Neural progenitor cell (in vitro differentiated cells): ENCODE results near the gene GRIN2A.

Experiments
- EZH2 ChIP-seq: fragments of 200-600 bp; sonication (generic); IDR thresholded peaks from 2 replicates; pipeline ENCODE4 v1.6.1; 2017; ENCODE audit warnings: antibody characterized with exemption, mild to moderate bottlenecking, moderate library complexity
- TF ChIP-seq, protein P1 (sequence below): fragments of 200-600 bp; sonication (generic); IDR thresholded peaks from 2 replicates; pipeline ENCODE4 v1.5.1; 2017; ENCODE audit warnings: antibody characterized with exemption, mild to moderate bottlenecking

DNA sequence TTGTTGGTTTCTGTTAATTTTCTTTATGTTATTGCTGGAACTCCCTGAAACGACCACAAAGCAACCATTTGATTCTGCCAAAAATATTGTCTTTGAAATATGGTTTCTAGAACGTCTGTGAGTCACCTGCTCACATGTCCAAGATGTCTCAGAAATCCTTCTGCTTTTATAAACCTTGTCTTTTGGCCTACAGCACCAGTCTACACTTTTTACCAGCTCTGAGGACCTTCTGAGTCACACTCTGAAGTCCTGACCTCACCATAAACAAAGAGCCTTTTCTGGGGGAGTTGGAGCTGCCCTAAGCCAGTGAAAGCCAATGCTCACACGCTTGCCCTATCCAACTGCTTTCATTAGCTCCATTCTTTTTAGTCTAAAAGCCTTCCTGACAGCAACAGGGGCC is 55.5 kb downstream of the GRIN2A start:
- TF ChIP-seq, protein P1, sequence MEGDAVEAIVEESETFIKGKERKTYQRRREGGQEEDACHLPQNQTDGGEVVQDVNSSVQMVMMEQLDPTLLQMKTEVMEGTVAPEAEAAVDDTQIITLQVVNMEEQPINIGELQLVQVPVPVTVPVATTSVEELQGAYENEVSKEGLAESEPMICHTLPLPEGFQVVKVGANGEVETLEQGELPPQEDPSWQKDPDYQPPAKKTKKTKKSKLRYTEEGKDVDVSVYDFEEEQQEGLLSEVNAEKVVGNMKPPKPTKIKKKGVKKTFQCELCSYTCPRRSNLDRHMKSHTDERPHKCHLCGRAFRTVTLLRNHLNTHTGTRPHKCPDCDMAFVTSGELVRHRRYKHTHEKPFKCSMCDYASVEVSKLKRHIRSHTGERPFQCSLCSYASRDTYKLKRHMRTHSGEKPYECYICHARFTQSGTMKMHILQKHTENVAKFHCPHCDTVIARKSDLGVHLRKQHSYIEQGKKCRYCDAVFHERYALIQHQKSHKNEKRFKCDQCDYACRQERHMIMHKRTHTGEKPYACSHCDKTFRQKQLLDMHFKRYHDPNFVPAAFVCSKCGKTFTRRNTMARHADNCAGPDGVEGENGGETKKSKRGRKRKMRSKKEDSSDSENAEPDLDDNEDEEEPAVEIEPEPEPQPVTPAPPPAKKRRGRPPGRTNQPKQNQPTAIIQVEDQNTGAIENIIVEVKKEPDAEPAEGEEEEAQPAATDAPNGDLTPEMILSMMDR = no peak
- no peak for TF ChIP-seq EZH2
